SU-DHL-6 (cell line): Measurements from ENCODE around the gene CREBBP.

Experiments used
- H2AFZ ChIP-seq: fragments of 200-600 bp; sonication (generic); 2 replicates; pipeline ENCODE4 v1.6.1; 2014; ENCODE audit warnings: low read depth, mild to moderate bottlenecking, moderate library complexity, mixed read lengths, antibody characterized with exemption, low read length; ENCODE audit not compliant: severe bottlenecking
- H3F3A ChIP-seq: fragments of 200-600 bp; shearing (Covaris generic); 2 replicates; pipeline ENCODE4 v1.6.0; 2016; ENCODE audit warnings: antibody characterized with exemption, mild to moderate bottlenecking; ENCODE audit not compliant: insufficient read depth
- H3K27ac ChIP-seq: fragments of 200-600 bp; sonication (generic); 2 replicates; pipeline ENCODE4 v1.5.1; 2016; ENCODE audit warnings: low read depth, mild to moderate bottlenecking, low read length, moderate library complexity, mixed read lengths
- H3K27me3 ChIP-seq: fragments of 200-600 bp; sonication (generic), shearing (Covaris generic); 2 replicates; pipeline ENCODE4 v1.6.0; 2014; ENCODE audit warnings: mild to moderate bottlenecking, low read length
- H3K36me3 ChIP-seq: fragments of 200-600 bp; sonication (generic); 2 replicates; pipeline ENCODE4 v1.6.1; 2014; ENCODE audit warnings: mild to moderate bottlenecking, low read length, mixed read lengths
- H3K4me2 ChIP-seq: fragments of 300-600, 200-600 bp; shearing (Covaris generic), sonication (generic); 2 replicates; pipeline ENCODE4 v1.6.0; 2014; ENCODE audit warnings: low read length, low read depth, mild to moderate bottlenecking; ENCODE audit not compliant: poor library complexity, severe bottlenecking
- H3K4me3 ChIP-seq: fragments of 200-600 bp; sonication (generic); 2 replicates; pipeline ENCODE4 v1.5.1; 2014; ENCODE audit warnings: antibody characterized with exemption, low read length, mild to moderate bottlenecking, mixed read lengths; ENCODE audit not compliant: insufficient read depth, poor library complexity, severe bottlenecking
- H3K79me2 ChIP-seq: fragments of 200-600 bp; sonication (generic); 2 replicates; pipeline ENCODE4 v1.6.1; 2014; ENCODE audit warnings: mild to moderate bottlenecking, low read length, moderate library complexity; ENCODE audit not compliant: insufficient read depth
- H3K9ac ChIP-seq: fragments of 200-600 bp; sonication (generic); 2 replicates; pipeline ENCODE4 v1.7.0; 2014; ENCODE audit warnings: mild to moderate bottlenecking, low read length
- H3K9me2 ChIP-seq: fragments of 200-600 bp; sonication (generic); replicated peaks from 2 replicates; pipeline ENCODE4 v1.6.1; 2014; ENCODE audit warnings: low read length; ENCODE audit not compliant: insufficient read depth
- H3K9me3 ChIP-seq: fragments of 200-600 bp; sonication (generic); 2 replicates; pipeline ENCODE4 v1.6.1; 2014; ENCODE audit warnings: low read length, mixed read lengths; ENCODE audit not compliant: insufficient read depth
- H4K20me1 ChIP-seq: fragments of 200-600 bp; sonication (generic); 2 replicates; pipeline ENCODE4 v1.6.1; 2014; ENCODE audit warnings: low read depth, mild to moderate bottlenecking, antibody characterized with exemption, low read length, moderate library complexity, mixed read lengths
- CTCF ChIP-seq: fragments of 200-600 bp; sonication (generic); IDR thresholded peaks from one replicate; pipeline ENCODE4 v1.5.1; 2017; ENCODE audit warnings: antibody characterized with exemption, mild to moderate bottlenecking, low read length, moderate library complexity; ENCODE audit not compliant: insufficient read depth, poor library complexity, severe bottlenecking
- EZH2phosphoT487 ChIP-seq: fragments of 200-600 bp; sonication (generic), shearing (Covaris generic); conservative IDR thresholded peaks from 2 replicates; pipeline ENCODE4 v1.6.1; 2018; ENCODE audit warnings: mild to moderate bottlenecking, antibody characterized with exemption, low read length, moderate library complexity, mixed read lengths

Gene CREBBP

GRCh38 chr16:3781421-3781820 lies 99.1 kb downstream of the CREBBP start:
- Histone ChIP-seq H3K4me3 (no peak overlapping the region), H3K36me3 (peaks cover 11% of the 10 kb centered on the region; the same call in 1 of the 2 replicates), H3K79me2 (peaks cover 7% of the 10 kb centered on the region; the same call in 1 of the 2 replicates), H3F3A (no peaks in the 10 kb centered on the region; the same call in 1 of the 2 replicates), H3K9ac (no peak overlapping the region), H3K27me3 (no peaks in the 10 kb centered on the region), H2AFZ (no peak overlapping the region), H3K9me2 (no peaks in the 10 kb centered on the region), H3K9me3 (no peaks in the 10 kb centered on the region), H3K4me2 (no peak overlapping the region), H3K27ac (no peak overlapping the region), H4K20me1 (no peaks in the 10 kb centered on the region)
- TF ChIP-seq EZH2phosphoT487 (no peak), CTCF (no peak)

- peaks cover 11% of the 10 kb centered on the region; the same call in 1 of the 2 replicates for H3K36me3 ChIP-seq
- H3K27ac ChIP-seq = no peak overlapping the region
- TF ChIP-seq CTCF (no peak), EZH2phosphoT487 (no peak)
- H3F3A ChIP-seq = no peaks in the 10 kb centered on the region; the same call in 1 of the 2 replicates
- H3K9ac ChIP-seq = no peak overlapping the region
- peaks cover 7% of the 10 kb centered on the region; the same call in 1 of the 2 replicates for H3K79me2 ChIP-seq
- no peak overlapping the region for H3K4me2 ChIP-seq
- H3K9me3 ChIP-seq = no peaks in the 10 kb centered on the region
- H4K20me1 ChIP-seq = no peaks in the 10 kb centered on the region
- no peak overlapping the region for H2AFZ ChIP-seq
- H3K4me3 ChIP-seq = no peak overlapping the region
- no peaks in the 10 kb centered on the region for H3K27me3 ChIP-seq
- no peaks in the 10 kb centered on the region for H3K9me2 ChIP-seq
These were observed 99.9 kb downstream of the CREBBP start for GRCh38 chr16:3780570-3780969.

GRCh38 chr16:3776316-3776715 lies 104.2 kb downstream of the CREBBP start:
- Histone ChIP-seq H3K4me2 (no peak overlapping the region), H3F3A (0 out of 2 replicates have a peak, but pooled peaks cover 4% of the 10 kb centered on the region), H2AFZ (no peak overlapping the region), H3K27me3 (no peaks in the 10 kb centered on the region), H3K79me2 (peaks cover 5% of the 10 kb centered on the region; the same call in 1 of the 2 replicates), H3K36me3 (peaks cover 18% of the 10 kb centered on the region; the same call in 1 of the 2 replicates), H3K9me2 (no peaks in the 10 kb centered on the region), H4K20me1 (no peaks in the 10 kb centered on the region), H3K27ac (no peak overlapping the region), H3K9ac (no peak overlapping the region), H3K4me3 (no peak overlapping the region), H3K9me3 (no peaks in the 10 kb centered on the region)
- TF ChIP-seq EZH2phosphoT487 (no peak), CTCF (no peak)
